Heart left ventricle (tissue), 16 donors: ENCODE measurements around the gene TRIM44. TPM values are rescaled to one million over a fixed set of nuclear protein-coding genes. Genes with fewer than 3 reads are reported as not detected.
A peak's percentile ranks its signal among the peaks of the same experiment; 100 is the strongest.

Experiments used
- ATAC-seq, 4 donors: fragments of 200-7000 bp; cut with Tn5 transposase; one replicate each; pipeline ENCODE4 v1.9.1; 2020 to 2022; ENCODE audit warnings: moderate library complexity in 4 of 4, mild to moderate bottlenecking in 3 of 4, moderate number of reproducible peaks in 1 of 4
- DNase-seq, 5 donors: peaks; one replicate each; pipeline ENCODE4 v3.0.0-alpha.2; 2020
- H3K27ac ChIP-seq, 12 donors: fragments of 200-600 bp; sonication (generic) in 4 of 12; one replicate each; pipeline versions ENCODE4 v1.5.0 to v1.8.0; 2016 to 2022; ENCODE audit warnings: mild to moderate bottlenecking in 2 of 12
- H3K27me3 ChIP-seq, 9 donors: fragments of 200-600 bp; sonication (generic) in 2 of 9; one replicate each; pipeline versions ENCODE4 v1.5.1 to v1.8.0; 2016 to 2022; ENCODE audit warnings: mild to moderate bottlenecking in 3 of 9
- H3K36me3 ChIP-seq, 9 donors: fragments of 200-600 bp; sonication (generic) in 2 of 9; one replicate each; pipeline versions ENCODE4 v1.5.0 to v1.8.0; 2018 to 2022; ENCODE audit warnings: mild to moderate bottlenecking in 2 of 9
- H3K4me1 ChIP-seq, 12 donors: fragments of 200-600 bp; sonication (generic) in 4 of 12; one replicate each; pipeline versions ENCODE4 v1.5.0 to v1.8.0; 2016 to 2022; ENCODE audit warnings: mild to moderate bottlenecking in 3 of 12
- H3K4me3 ChIP-seq, 12 donors: fragments of 200-600 bp; sonication (generic) in 4 of 12; one replicate each; pipeline versions ENCODE4 v1.5.0 to v1.8.0; 2017 to 2022; ENCODE audit warnings: mild to moderate bottlenecking in 9 of 12, moderate library complexity in 4 of 12
- H3K9me3 ChIP-seq, 12 donors: fragments of 200-600 bp; sonication (generic) in 4 of 12; one replicate each; pipeline versions ENCODE4 v1.5.0 to v1.8.0; 2016 to 2022; ENCODE audit warnings: mild to moderate bottlenecking in 1 of 12
- POLR2A ChIP-seq, 2 donors: fragments of 450-650 bp; IDR thresholded peaks; one replicate each; pipeline ENCODE4 v1.6.1; 2017; ENCODE audit warnings: antibody characterized with exemption in 2 of 2, mild to moderate bottlenecking in 2 of 2, moderate library complexity in 2 of 2
- WGBS, 4 donors: extraction: QIAGEN DNeasy Blood & Tissue Kit in 2 of 4; methylation state at CpG; one replicate each; pipeline versions ENCODE4 v1.1.5 to v1.1.7; 2013 to 2018; 5-methylcytosine and 5-hydroxymethylcytosine counted together
- intact Hi-C, 10 donors: fragments of 100-400 bp; cut with DNase I; formaldehyde crosslinking; loops; one replicate each; pipeline versions ENCODE4 v1.11.1 to v1.14.2; 2022
- polyA plus RNA-seq, 2 donors: library from polyadenylated mRNA; stranded (reverse); fragments of 200-250 nt; gene quantifications; one replicate each; pipeline ENCODE4 v1.2.3, GENCODE V29; 2013
- total RNA-seq, 9 donors: library from RNA; depleted of rRNA in 2 of 9; stranded (reverse); fragments of >200 nt in 2 of 9; fragmentation: NEBNext Ultra II Directional in 3 of 9; extraction: Animal tissue kit (Norgen Biotek cat#: 25700) in 3 of 9; gene quantifications; one replicate each; pipeline versions ENCODE4 v1.1.0 to v1.2.4, GENCODE V29; 2016 to 2023
- TF ChIP-seq, protein P1 (sequence below), 12 donors: fragments of 200-600 bp; sonication (generic) in 4 of 12; IDR thresholded peaks; one replicate each; pipeline versions ENCODE4 v1.5.0 to v1.8.0; 2018 to 2022; ENCODE audit warnings: antibody characterized with exemption in 12 of 12, mild to moderate bottlenecking in 5 of 12
- donor health status: ischemic (EF 13 %, LVEDD 7.1; RV severe dilation, severe dysfunction).
- donor health status: healthy with polysubstance abuse.
- donor health status: DM: no; HTN: yes; CAD: no.
- donor health status: DM: no; HTN: no; CAD: no.
- donor health status: ischemic (EF 25% LVEDD 6.9; RV normal size, moderate dysfunction).
- donor health status: ischemic (EF 25% LVEDD 5.7; RV mildly dilated, moderate dysfunction).
- donor health status: healthy.
- donor health status: DM: yes; HTN: yes; CAD: no.
- donor health status: ischemic (EF 35%, LVEDD 5.7; RV mildly dilated, moderate dysfunction).
- donor health status: nonischemic (EF 11% LVEDD 7.7; RV severe dilation, severe dysfunction).
- donor health status: DM: yes; HTN: yes; CAD: no.
- donor health status: PGD.
- donor health status: ischemic (EF 29% LVEDD 5.4; RV normal size, mild dysfunction).
- donor health status: nonischemic (EF 23%, LVEDD 6.1; RV moderate dilation, normal function).

The TRIM44 gene
- total and polyA plus RNA-seq, 11 donors = 7.9 to 55.3 (median 44.1) TPM

DNA sequence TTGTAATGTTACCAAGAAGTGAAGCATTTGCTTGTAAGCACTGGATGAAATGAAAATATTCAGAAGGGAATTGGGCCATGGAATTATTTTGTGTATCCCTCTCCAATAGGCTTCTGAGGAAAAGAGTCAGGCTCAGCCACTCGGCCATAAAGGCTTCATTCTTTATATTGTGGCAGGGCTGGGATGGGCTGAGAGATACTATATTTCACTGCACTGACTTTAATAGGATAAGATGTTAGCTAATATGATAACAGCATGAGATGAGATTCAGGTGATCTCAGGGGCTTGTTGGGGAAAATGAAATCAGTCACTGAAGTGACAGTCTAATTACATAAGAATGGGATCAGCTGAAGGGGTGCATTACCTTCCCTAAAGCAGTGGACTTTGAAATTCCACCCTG, 7.3 kb upstream of the TRIM44 start:
- intact Hi-C loops = no loop called here
- no peak for DNase-seq
- H3K27ac ChIP-seq = no peak overlapping the region
- H3K4me3 ChIP-seq = no peak overlapping the region
- peaks cover 0 to 9% (median 0%) of the 10 kb centered on the region in 9 donors for H3K27me3 ChIP-seq
- 80 to 92% (median 83%) methylated on average over 1 of the region's 1 CpG for WGBS, 4 donors
- no peaks in the 10 kb centered on the region for H3K36me3 ChIP-seq
- ATAC-seq = no peak
- peaks cover 0 to 9% (median 0%) of the 10 kb centered on the region in 12 donors for H3K4me1 ChIP-seq
- TF ChIP-seq POLR2A (IDR thresholded peaks at IDR 0.05) = no peak
- TF ChIP-seq, protein P1, sequence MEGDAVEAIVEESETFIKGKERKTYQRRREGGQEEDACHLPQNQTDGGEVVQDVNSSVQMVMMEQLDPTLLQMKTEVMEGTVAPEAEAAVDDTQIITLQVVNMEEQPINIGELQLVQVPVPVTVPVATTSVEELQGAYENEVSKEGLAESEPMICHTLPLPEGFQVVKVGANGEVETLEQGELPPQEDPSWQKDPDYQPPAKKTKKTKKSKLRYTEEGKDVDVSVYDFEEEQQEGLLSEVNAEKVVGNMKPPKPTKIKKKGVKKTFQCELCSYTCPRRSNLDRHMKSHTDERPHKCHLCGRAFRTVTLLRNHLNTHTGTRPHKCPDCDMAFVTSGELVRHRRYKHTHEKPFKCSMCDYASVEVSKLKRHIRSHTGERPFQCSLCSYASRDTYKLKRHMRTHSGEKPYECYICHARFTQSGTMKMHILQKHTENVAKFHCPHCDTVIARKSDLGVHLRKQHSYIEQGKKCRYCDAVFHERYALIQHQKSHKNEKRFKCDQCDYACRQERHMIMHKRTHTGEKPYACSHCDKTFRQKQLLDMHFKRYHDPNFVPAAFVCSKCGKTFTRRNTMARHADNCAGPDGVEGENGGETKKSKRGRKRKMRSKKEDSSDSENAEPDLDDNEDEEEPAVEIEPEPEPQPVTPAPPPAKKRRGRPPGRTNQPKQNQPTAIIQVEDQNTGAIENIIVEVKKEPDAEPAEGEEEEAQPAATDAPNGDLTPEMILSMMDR (IDR thresholded peaks at IDR 0.05) = no peak
- no peaks in the 10 kb centered on the region for H3K9me3 ChIP-seq

DNA sequence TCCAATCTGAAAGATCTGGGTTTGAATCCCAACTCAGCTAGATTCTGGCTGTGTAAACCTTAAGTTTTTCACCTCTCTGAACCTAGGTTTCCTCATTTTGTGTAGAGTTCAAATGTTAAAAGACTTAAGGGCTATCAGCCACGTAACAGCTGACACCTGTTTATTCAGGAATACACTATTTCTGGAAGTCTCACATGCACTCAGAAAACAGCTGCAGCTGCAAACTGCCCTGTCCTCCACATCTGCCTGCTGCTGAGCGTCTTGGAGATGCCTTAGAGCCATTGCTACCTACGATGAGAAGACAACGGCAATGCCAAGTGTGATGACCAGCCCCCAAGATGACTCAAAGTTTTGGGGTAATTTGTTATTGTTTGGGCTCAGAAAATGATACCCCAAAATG, 6.7 kb upstream of the TRIM44 start:
- H3K4me3 ChIP-seq = no peak overlapping the region
- no peak overlapping the region for H3K27ac ChIP-seq
- no peak for TF ChIP-seq POLR2A (IDR thresholded peaks at IDR 0.05)
- TF ChIP-seq, protein P1 (IDR thresholded peaks at IDR 0.05) = no peak
- intact Hi-C loops = no loop called here
- ATAC-seq = no peak
- H3K36me3 ChIP-seq = no peaks in the 10 kb centered on the region
- 75 to 83% (median 78%) methylated on average over 4 of the region's 4 CpGs for WGBS, 4 donors
- peaks cover 0 to 9% (median 0%) of the 10 kb centered on the region in 12 donors for H3K4me1 ChIP-seq
- no peak for DNase-seq
- peaks cover 0 to 9% (median 0%) of the 10 kb centered on the region in 9 donors for H3K27me3 ChIP-seq
- no peaks in the 10 kb centered on the region for H3K9me3 ChIP-seq

DNA sequence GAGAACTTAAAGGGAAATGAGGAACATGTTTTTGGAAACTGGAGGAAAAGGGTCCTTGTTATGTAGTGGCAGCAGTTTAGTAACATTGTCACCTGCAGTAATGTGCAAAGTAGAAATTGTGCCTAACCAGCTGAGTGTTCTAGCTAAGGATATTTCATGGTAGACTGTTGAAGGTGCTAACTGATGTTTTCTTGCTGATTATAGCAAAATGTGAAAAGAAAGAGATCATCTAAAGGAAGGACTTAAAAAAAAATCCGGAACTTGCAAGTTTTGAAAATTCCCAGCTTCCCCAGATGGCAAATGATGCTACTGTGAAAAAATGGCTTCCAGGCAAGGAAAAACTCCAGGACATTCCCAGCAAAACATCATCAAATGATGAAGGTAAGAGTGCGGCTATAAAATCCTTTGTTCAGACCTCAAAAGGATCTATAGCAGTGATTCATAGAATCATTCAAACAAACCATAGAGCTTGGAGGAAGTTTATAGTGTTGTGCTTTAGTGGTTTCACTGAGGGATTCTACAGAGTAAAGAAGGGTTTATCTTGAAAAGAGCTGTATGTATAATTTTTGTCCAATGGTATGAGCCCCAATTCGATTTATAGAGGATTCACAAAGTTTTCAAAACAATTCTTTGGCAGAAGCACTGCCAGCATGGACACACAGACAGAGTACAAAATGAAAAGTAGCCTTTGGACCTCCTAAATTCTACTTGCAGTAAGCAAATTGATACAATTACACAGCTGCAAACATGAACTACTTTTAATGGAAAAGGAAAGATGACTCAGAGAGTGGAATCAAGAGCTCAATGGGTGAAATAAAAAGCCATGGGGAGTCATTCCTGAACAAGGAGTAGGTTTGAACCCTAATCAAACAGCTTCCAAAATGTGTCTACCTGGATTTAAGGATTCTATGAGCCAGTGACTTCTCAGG, 4.3 kb upstream of the TRIM44 start:
- no peak for ATAC-seq
- intact Hi-C loops = no loop called here
- 74 to 78% (median 76%) methylated on average over 3 of the region's 3 CpGs for WGBS, 4 donors
- DNase-seq = no peak
- no peak for TF ChIP-seq POLR2A (IDR thresholded peaks at IDR 0.05)
- TF ChIP-seq, protein P1 (IDR thresholded peaks at IDR 0.05) = no peak
- peaks cover 0 to 15% (median 9%) of the 10 kb centered on the region in 12 donors for H3K4me1 ChIP-seq
- no peaks in the 10 kb centered on the region for H3K36me3 ChIP-seq
- no peaks in the 10 kb centered on the region for H3K9me3 ChIP-seq
- peaks cover 0 to 9% (median 0%) of the 10 kb centered on the region in 9 donors for H3K27me3 ChIP-seq
- H3K27ac ChIP-seq = no peak overlapping the region
- no peak overlapping the region for H3K4me3 ChIP-seq

- no peak for DNase-seq
- Histone ChIP-seq H3K27ac (peak overlapping the region; percentile 89 to 99 (median 96)), H3K4me3 (peak overlapping the region; percentile 56 to 92 (median 78)), H3K4me1 (peaks cover 0 to 31% (median 21%) of the 10 kb centered on the region in 12 donors), H3K9me3 (peaks cover 0 to 32% (median 16%) of the 10 kb centered on the region in 12 donors), H3K27me3 (peaks cover 0 to 4% (median 0%) of the 10 kb centered on the region in 9 donors), H3K36me3 (no peaks in the 10 kb centered on the region)
- intact Hi-C loops = loop anchor here in 8 of 10 donors (5.0 to 10.0 kb wide), 6 partner anchors 39 to 386 kb away; partner anchors contain the start of genes FJX1 (in 2 of the 8) and LDLRAD3 (in 1 of the 8)
- ATAC-seq = no peak
- TF ChIP-seq, protein P1 (IDR thresholded peaks at IDR 0.05) = no peak
- no peak for TF ChIP-seq POLR2A (IDR thresholded peaks at IDR 0.05)
- WGBS, 4 donors = 43 to 54% (median 48%) methylated on average over 5 of the region's 5 CpGs
Observed at GRCh38 chr11:35661534-35661933, 1.0 kb upstream of the TRIM44 start.
